IMR-90 (cell line): ENCODE measurements around the gene ASTN2. TPM values are rescaled to one million over a fixed set of nuclear protein-coding genes. Genes with fewer than 3 reads are reported as not detected.
A peak's percentile ranks its signal among the peaks of the same experiment; 100 is the strongest.

Experiments used
- ATAC-seq: fragments of 200-7000 bp; cut with Tn5 transposase; 2 replicates; pipeline ENCODE4 v1.9.1; 2020; ENCODE audit warnings: low read depth, mild to moderate bottlenecking, moderate library complexity
- BruUV-seq: library from RNA; stranded (reverse); fragments of 400-500 nt; replicated peaks from 2 replicates; lab custom pipeline; 2021; lab: Mats Ljungman, UMichigan
- CTCF ChIA-PET: fragments of 300-600 bp; formaldehyde crosslinking; extraction: SDS; loops from one replicate; lab custom pipeline; 2021; ENCODE audit warnings: antibody characterized with exemption; lab: Yijun Ruan, JAX
- POLR2A ChIA-PET: fragments of 300-600 bp; sonication (Branson Sonifier 250); formaldehyde crosslinking; loops from one replicate; lab custom pipeline; 2022; ENCODE audit warnings: antibody characterized with exemption; ENCODE audit not compliant: unreplicated experiment; lab: Charles Lee
- DNase-seq: peaks from one replicate; pipeline ENCODE4 v3.0.0; 2013
- H2AFZ ChIP-seq: replicated peaks from 2 replicates; pipeline ENCODE3; 2013; ENCODE audit warnings: low read length, mild to moderate bottlenecking; ENCODE audit not compliant: poor library complexity
- H2AK5ac ChIP-seq: 2 replicates; pipeline ENCODE4 v1.6.1; 2013; ENCODE audit warnings: low read depth, low read length, inconsistent platforms
- H2AK9ac ChIP-seq: replicated peaks from 2 replicates; pipeline ENCODE3; 2013; ENCODE audit warnings: mild to moderate bottlenecking, low read depth, low read length, moderate library complexity; ENCODE audit not compliant: poor library complexity
- H2BK120ac ChIP-seq: 2 replicates; pipeline ENCODE4 v1.6.1; 2013; ENCODE audit warnings: low read depth, low read length, inconsistent platforms
- H2BK15ac ChIP-seq: 3 replicates; pipeline ENCODE4 v1.6.1; 2013; ENCODE audit warnings: low read depth, low read length, inconsistent platforms
- H2BK20ac ChIP-seq: 2 replicates; pipeline ENCODE4 v1.6.1; 2013; ENCODE audit warnings: low read depth, mild to moderate bottlenecking, inconsistent platforms, low read length, moderate library complexity
- H2BK5ac ChIP-seq: 2 replicates; pipeline ENCODE4 v1.6.1; 2013; ENCODE audit warnings: mild to moderate bottlenecking, low read depth, low read length, inconsistent platforms; ENCODE audit not compliant: poor library complexity, severe bottlenecking
- H3K14ac ChIP-seq: replicated peaks from 2 replicates; pipeline ENCODE4 v1.6.1; 2013; ENCODE audit warnings: low read depth, low read length, inconsistent platforms
- H3K18ac ChIP-seq: 2 replicates; pipeline ENCODE4 v1.6.1; 2013; ENCODE audit warnings: low read depth, low read length, control low read depth
- H3K23ac ChIP-seq: 2 replicates; pipeline ENCODE4 v1.6.1; 2013; ENCODE audit warnings: low read depth, low read length, inconsistent platforms
- H3K27ac ChIP-seq: 2 replicates; pipeline ENCODE4 v1.5.1; 2013; ENCODE audit warnings: mild to moderate bottlenecking, control low read depth, low read length; ENCODE audit not compliant: insufficient read depth
- H3K27me3 ChIP-seq: 2 replicates; pipeline ENCODE4 v1.6.1; 2013; ENCODE audit warnings: low read length; ENCODE audit not compliant: control insufficient read depth, insufficient read depth
- H3K36me3 ChIP-seq: 2 replicates; pipeline ENCODE4 v1.6.1; 2013; ENCODE audit warnings: low read length, mixed read lengths; ENCODE audit not compliant: control insufficient read depth, insufficient read depth
- H3K4ac ChIP-seq: 2 replicates; pipeline ENCODE4 v1.6.1; 2013; ENCODE audit warnings: low read depth, low read length, inconsistent platforms
- H3K4me1 ChIP-seq: 2 replicates; pipeline ENCODE4 v1.6.1; 2013; ENCODE audit warnings: low read length, mixed read lengths; ENCODE audit not compliant: control insufficient read depth, insufficient read depth
- H3K4me2 ChIP-seq: 2 replicates; pipeline ENCODE4 v1.6.1; 2013; ENCODE audit warnings: low read depth, mild to moderate bottlenecking, control low read depth, low read length, moderate library complexity
- H3K4me3 ChIP-seq: 2 replicates; pipeline ENCODE4 v1.5.1; 2013; ENCODE audit warnings: low read depth, mild to moderate bottlenecking, control low read depth, low read length, moderate library complexity; ENCODE audit not compliant: insufficient read depth
- H3K56ac ChIP-seq: 2 replicates; pipeline ENCODE4 v1.6.1; 2013; ENCODE audit warnings: low read length, inconsistent platforms; ENCODE audit not compliant: insufficient read depth; ENCODE audit errors: extremely low read depth
- H3K79me1 ChIP-seq, 2 experiments: 2 replicates each; pipeline ENCODE4 v1.6.1; 2013; ENCODE audit warnings: low read length in 2 of 2, inconsistent platforms in 1 of 2, low read depth in 1 of 2
- H3K9ac ChIP-seq: 2 replicates; pipeline ENCODE4 v1.6.1; 2013; ENCODE audit warnings: low read depth, low read length, control low read depth
- H3K9me1 ChIP-seq: 2 replicates; pipeline ENCODE4 v1.6.1; 2013; ENCODE audit warnings: low read length, inconsistent platforms; ENCODE audit not compliant: insufficient read depth
- H3K9me3 ChIP-seq: 2 replicates; pipeline ENCODE4 v1.6.1; 2013; ENCODE audit warnings: low read length; ENCODE audit not compliant: control insufficient read depth, insufficient read depth
- H4K20me1 ChIP-seq: 2 replicates; pipeline ENCODE4 v1.6.1; 2013; ENCODE audit warnings: low read length, inconsistent platforms; ENCODE audit not compliant: insufficient read depth
- H4K5ac ChIP-seq: 2 replicates; pipeline ENCODE4 v1.6.1; 2013; ENCODE audit warnings: mild to moderate bottlenecking, low read depth, low read length, control low read depth
- H4K8ac ChIP-seq, 2 experiments: 2 replicates each; pipeline ENCODE4 v1.6.1; 2013; ENCODE audit warnings: low read depth in 2 of 2, low read length in 2 of 2, control low read depth in 1 of 2, inconsistent platforms in 1 of 2
- H4K91ac ChIP-seq: 2 replicates; pipeline ENCODE4 v1.6.1; 2013; ENCODE audit warnings: low read depth, low read length, inconsistent platforms; ENCODE audit not compliant: insufficient read depth
- BHLHE40 ChIP-seq: fragments of 150-350 bp; IDR thresholded peaks from 2 replicates; pipeline ENCODE4 v1.6.1; 2016; ENCODE audit warnings: mild to moderate bottlenecking, low read depth, low read length
- CEBPB ChIP-seq: IDR thresholded peaks from 2 replicates; pipeline ENCODE4 v1.6.1; 2012; ENCODE audit warnings: low read depth, low read length, improper control_type of control experiment
- FOS ChIP-seq: fragments of 150-350 bp; IDR thresholded peaks from 2 replicates; pipeline ENCODE4 v1.6.1; 2016; ENCODE audit warnings: low read depth, low read length
- MAFK ChIP-seq: IDR thresholded peaks from 2 replicates; pipeline ENCODE4 v1.6.1; 2012; ENCODE audit warnings: low read depth, low read length, improper control_type of control experiment
- MAZ ChIP-seq: IDR thresholded peaks from 2 replicates; pipeline ENCODE4 v1.6.1; 2012; ENCODE audit warnings: low read depth, mild to moderate bottlenecking, low read length, improper control_type of control experiment, moderate library complexity, borderline replicate concordance
- MXI1 ChIP-seq: IDR thresholded peaks from 2 replicates; pipeline ENCODE4 v1.6.1; 2012; ENCODE audit warnings: low read depth, mild to moderate bottlenecking, low read length, moderate library complexity, borderline replicate concordance
- NFE2L2 ChIP-seq: fragments of 150-350 bp; IDR thresholded peaks from 2 replicates; pipeline ENCODE4 v1.6.1; 2016; ENCODE audit warnings: low read depth, mild to moderate bottlenecking, low read length
- RCOR1 ChIP-seq: IDR thresholded peaks from 2 replicates; pipeline ENCODE4 v1.6.1; 2012; ENCODE audit warnings: mild to moderate bottlenecking, low read length, improper control_type of control experiment; ENCODE audit not compliant: insufficient replicate concordance
- SMC3 ChIP-seq: fragments of 150-350 bp; IDR thresholded peaks from 2 replicates; pipeline ENCODE4 v1.6.1; 2016; ENCODE audit warnings: low read depth, mild to moderate bottlenecking, antibody characterized with exemption, low read length, moderate library complexity
- WGBS, 2 experiments: methylation state at CpG; one replicate each; pipeline versions ENCODE4 v1.1.5 to v1.1.7; 2013; ENCODE audit warnings: missing lambda C conversion rate in 2 of 2; ENCODE audit not compliant: insufficient read length in 1 of 2; ENCODE audit errors: extremely low coverage in 2 of 2; 5-methylcytosine and 5-hydroxymethylcytosine counted together
- dilution Hi-C: fragments of 300-500 bp; cut with HindIII; formaldehyde crosslinking; loops from one replicate; pipeline ENCODE4 v1.14.3; 2018; ENCODE audit warnings: low sequenced_read_pairs; ENCODE audit not compliant: unreplicated experiment
- in situ Hi-C: fragments of 300-500 bp; cut with MboI; formaldehyde crosslinking; loops from 3 replicates; pipeline ENCODE4 v1.14.3; 2019; ENCODE audit warnings: low sequenced_read_pairs, inconsistent platforms, mixed read lengths
- intact Hi-C: fragments of 100-400 bp; cut with micrococcal nuclease; formaldehyde crosslinking; loops from 2 replicates; pipeline ENCODE4 v1.10.0; 2022
- polyA plus RNA-seq, 3 experiments: library from polyadenylated mRNA; depleted of rRNA; stranded (reverse); fragments of >200 nt; gene quantifications; 2 replicates each; pipeline ENCODE4 v1.2.3, GENCODE V29; 2012; ENCODE audit warnings: low replicate concordance in 1 of 3
- total RNA-seq: library from RNA; depleted of rRNA; stranded (reverse); fragments of >200 nt; gene quantifications from 2 replicates; pipeline ENCODE4 v1.2.3, GENCODE V29; 2012
- TF ChIP-seq, protein P1 (sequence below): fragments of 150-350 bp; IDR thresholded peaks from 2 replicates; pipeline ENCODE4 v1.6.1; 2017; ENCODE audit warnings: mild to moderate bottlenecking, antibody characterized with exemption, low read length, low read depth

ASTN2 gene
- total and polyA plus RNA-seq, 2 of the 4 experiments (the other 2 are of a cell fraction): 3.8 to 6.8 TPM

DNA sequence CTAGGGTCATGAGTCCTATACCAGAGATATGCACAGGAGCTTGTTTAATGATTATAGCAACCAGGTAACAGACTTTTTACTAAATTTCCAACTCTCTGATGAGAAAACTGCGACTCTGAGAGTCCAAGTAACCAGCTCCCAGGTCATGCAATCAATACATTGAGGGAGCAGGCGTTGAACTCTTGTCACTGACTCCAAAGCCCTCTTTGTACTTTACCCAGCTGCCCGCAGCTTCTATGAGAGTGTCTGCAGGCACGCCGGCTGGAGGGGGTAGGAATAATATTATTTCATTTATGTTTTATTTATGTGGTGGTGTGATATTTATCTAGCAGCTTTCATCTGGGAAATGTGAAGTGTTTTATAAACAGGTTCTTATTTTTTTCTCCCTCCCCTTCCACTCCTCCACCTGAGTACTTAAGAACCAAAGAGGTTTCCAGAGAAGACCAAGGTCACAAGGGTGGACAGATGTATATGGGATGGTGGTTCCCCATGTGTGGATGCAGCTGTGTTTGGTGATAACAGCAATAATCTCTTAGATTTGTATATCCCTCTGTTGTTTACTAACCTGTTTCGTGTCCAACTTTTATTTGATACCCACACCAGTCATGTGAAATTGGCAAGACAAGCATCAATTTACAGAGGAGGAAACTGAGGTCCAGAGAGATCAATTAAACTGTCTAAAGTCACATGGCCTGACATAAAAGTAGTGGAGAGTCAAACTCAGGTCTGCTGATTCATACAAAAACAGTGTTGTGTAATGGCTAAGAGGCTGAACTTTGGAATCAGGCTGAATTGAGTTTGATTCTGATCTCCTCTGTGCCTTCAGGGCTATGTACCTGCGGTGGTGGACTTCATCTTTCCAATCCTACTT, 867.9 kb downstream of the ASTN2 start:
- no peak overlapping the region for H3K23ac ChIP-seq
- H3K4me1 ChIP-seq: peaks cover 26% of the 10 kb centered on the region
- no peaks in the 10 kb centered on the region for H3K9me3 ChIP-seq
- H2AFZ ChIP-seq: no peak overlapping the region
- in situ Hi-C loops (no loop called here), intact Hi-C loops (no loop called here), dilution Hi-C loops (no loop called here)
- no CpG with 5 or more reads among the region's 7 CpGs for WGBS, 2 experiments
- peak; percentile 48 for DNase-seq
- ATAC-seq: no peak
- no peak overlapping the region for H3K9ac ChIP-seq
- no peak overlapping the region for H2BK120ac ChIP-seq
- no peak overlapping the region for H4K8ac ChIP-seq
- no peak overlapping the region for H3K4me3 ChIP-seq
- CTCF ChIA-PET: interaction anchor here (0.9 kb wide), 1 partner anchor 63 kb away, joined by 3 read pairs; no protein-coding TSS in a partner anchor
- no peak overlapping the region for H3K4me2 ChIP-seq
- H4K20me1 ChIP-seq: no peaks in the 10 kb centered on the region
- no peaks in the 10 kb centered on the region for H3K27me3 ChIP-seq
- H4K5ac ChIP-seq: no peak overlapping the region
- no peaks in the 10 kb centered on the region; the same call in 1 of the 2 replicates for H3K9me1 ChIP-seq
- peak; percentile 86 for TF ChIP-seq CEBPB
- no peak for TF ChIP-seq MXI1
- TF ChIP-seq SMC3: no peak
- TF ChIP-seq FOS: no peak
- TF ChIP-seq BHLHE40: no peak
- TF ChIP-seq, protein P1, sequence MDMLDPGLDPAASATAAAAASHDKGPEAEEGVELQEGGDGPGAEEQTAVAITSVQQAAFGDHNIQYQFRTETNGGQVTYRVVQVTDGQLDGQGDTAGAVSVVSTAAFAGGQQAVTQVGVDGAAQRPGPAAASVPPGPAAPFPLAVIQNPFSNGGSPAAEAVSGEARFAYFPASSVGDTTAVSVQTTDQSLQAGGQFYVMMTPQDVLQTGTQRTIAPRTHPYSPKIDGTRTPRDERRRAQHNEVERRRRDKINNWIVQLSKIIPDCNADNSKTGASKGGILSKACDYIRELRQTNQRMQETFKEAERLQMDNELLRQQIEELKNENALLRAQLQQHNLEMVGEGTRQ: peak; percentile 50; the same call in 1 of the 2 replicates
- no peak for TF ChIP-seq RCOR1
- no peak for TF ChIP-seq MAZ
- TF ChIP-seq NFE2L2: peak; percentile 24; the same call in 1 of the 2 replicates
- peak; percentile 62 for TF ChIP-seq MAFK
- H4K91ac ChIP-seq: no peak overlapping the region
- no TSS peak for BruUV-seq
- no peak overlapping the region for H3K56ac ChIP-seq
- H3K27ac ChIP-seq: no peak overlapping the region
- peak overlapping the region; percentile 53 for H2AK5ac ChIP-seq
- POLR2A ChIA-PET: no interaction called here
- H3K4ac ChIP-seq: 0 out of 2 replicates have a peak overlapping the region, but pooled peaks have one; percentile 12
- no peak overlapping the region for H2AK9ac ChIP-seq
- no peaks in the 10 kb centered on the region for H3K79me1 ChIP-seq
- no peak overlapping the region for H3K14ac ChIP-seq
- no peaks in the 10 kb centered on the region for H3K36me3 ChIP-seq
- 0 out of 3 replicates have a peak overlapping the region, but pooled peaks have one; percentile 5 for H2BK15ac ChIP-seq
- peak overlapping the region; percentile 2; the same call in 1 of the 2 replicates for H2BK20ac ChIP-seq
- no peak overlapping the region for H2BK5ac ChIP-seq
- peak overlapping the region; percentile 31 for H3K18ac ChIP-seq
